AG04449 (cell line): ENCODE results near the gene SPTAN1.

Source experiments
- CTCF ChIA-PET: fragments of 350-600 bp; formaldehyde crosslinking; extraction: SDS; loops from one replicate; lab custom pipeline; 2021; ENCODE audit warnings: antibody characterized with exemption; lab: Yijun Ruan, JAX
- POLR2A ChIA-PET: fragments of 400-600, 350-600 bp; formaldehyde crosslinking; extraction: SDS; loops from one replicate; lab custom pipeline; 2020; ENCODE audit warnings: antibody characterized with exemption, inconsistent platforms; lab: Yijun Ruan, JAX
- DNase-seq: peaks from one replicate; pipeline ENCODE4 v3.0.0-alpha.2; 2010; ENCODE audit warnings: low read depth, low spot score
- H3K4me3 ChIP-seq: 2 replicates; pipeline ENCODE4 v1.5.1; 2011; ENCODE audit warnings: low read depth, mild to moderate bottlenecking, control low read depth, low read length
- TF ChIP-seq, protein P1 (sequence below): IDR thresholded peaks from one replicate; pipeline ENCODE4 v1.5.1; 2011; ENCODE audit warnings: mild to moderate bottlenecking, moderate library complexity, low read length, control low read depth, inconsistent platforms; ENCODE audit not compliant: insufficient read depth; ENCODE audit errors: missing control alignments

SPTAN1 gene

GRCh38 chr9:128603697-128604096 is 51.3 kb downstream of the SPTAN1 start:
- CTCF ChIA-PET, result interaction anchor here (0.9 to 2.2 kb wide), 3 partner anchors 14 to 29 kb away, joined by 4 to 6 read pairs (median 4); no protein-coding TSS in a partner anchor
- no peak for DNase-seq
- TF ChIP-seq, protein P1, sequence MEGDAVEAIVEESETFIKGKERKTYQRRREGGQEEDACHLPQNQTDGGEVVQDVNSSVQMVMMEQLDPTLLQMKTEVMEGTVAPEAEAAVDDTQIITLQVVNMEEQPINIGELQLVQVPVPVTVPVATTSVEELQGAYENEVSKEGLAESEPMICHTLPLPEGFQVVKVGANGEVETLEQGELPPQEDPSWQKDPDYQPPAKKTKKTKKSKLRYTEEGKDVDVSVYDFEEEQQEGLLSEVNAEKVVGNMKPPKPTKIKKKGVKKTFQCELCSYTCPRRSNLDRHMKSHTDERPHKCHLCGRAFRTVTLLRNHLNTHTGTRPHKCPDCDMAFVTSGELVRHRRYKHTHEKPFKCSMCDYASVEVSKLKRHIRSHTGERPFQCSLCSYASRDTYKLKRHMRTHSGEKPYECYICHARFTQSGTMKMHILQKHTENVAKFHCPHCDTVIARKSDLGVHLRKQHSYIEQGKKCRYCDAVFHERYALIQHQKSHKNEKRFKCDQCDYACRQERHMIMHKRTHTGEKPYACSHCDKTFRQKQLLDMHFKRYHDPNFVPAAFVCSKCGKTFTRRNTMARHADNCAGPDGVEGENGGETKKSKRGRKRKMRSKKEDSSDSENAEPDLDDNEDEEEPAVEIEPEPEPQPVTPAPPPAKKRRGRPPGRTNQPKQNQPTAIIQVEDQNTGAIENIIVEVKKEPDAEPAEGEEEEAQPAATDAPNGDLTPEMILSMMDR, result no peak
- H3K4me3 ChIP-seq, result no peak overlapping the region
- POLR2A ChIA-PET, result no interaction called here

DNA sequence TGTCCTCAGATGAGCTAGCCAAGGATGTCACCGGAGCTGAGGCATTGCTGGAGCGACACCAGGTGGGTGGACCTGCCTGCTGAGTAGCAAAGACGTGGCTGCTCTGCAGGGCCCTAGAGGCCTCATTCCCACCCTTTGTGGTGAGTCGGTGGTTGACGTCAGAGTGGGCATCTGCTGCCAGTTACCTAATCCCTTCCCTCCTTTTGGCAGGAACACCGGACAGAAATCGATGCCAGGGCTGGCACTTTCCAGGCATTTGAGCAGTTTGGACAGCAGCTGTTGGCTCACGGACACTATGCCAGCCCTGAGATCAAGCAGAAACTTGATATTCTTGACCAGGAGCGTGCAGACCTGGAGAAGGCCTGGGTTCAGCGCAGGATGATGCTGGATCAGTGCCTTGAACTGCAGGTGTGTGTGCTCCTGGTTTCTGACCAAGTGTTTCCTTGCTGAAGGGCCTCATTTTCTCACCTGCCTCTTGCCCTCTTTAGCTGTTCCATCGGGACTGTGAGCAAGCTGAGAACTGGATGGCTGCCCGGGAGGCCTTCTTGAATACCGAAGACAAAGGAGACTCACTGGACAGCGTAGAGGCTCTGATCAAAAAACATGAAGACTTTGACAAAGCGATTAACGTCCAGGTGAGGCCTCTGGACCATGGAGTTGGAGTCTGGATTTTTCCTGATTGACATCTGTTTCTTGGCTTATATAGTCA is 55.4 kb downstream of the SPTAN1 start:
- TF ChIP-seq, protein P1, result no peak
- ChIA-PET POLR2A (no interaction called here), CTCF (interaction anchor here (0.9 to 1.3 kb wide), 2 partner anchors 10 to 27 kb away, joined by 3 to 4 read pairs; no protein-coding TSS in a partner anchor)
- DNase-seq, result no peak
- no peak overlapping the region for H3K4me3 ChIP-seq

- CTCF ChIA-PET, result interaction anchor here (4.1 kb wide), 1 partner anchor 12 kb away, joined by 18 read pairs; no protein-coding TSS in a partner anchor
- TF ChIP-seq, protein P1, result no peak
- no peak for DNase-seq
- H3K4me3 ChIP-seq, result no peak overlapping the region
- POLR2A ChIA-PET, result interaction anchor here (0.9 kb wide), 1 partner anchor 10 kb away, joined by 3 read pairs; no protein-coding TSS in a partner anchor
Measured at GRCh38 chr9:128610897-128611296, 58.5 kb downstream of the SPTAN1 start.

DNA sequence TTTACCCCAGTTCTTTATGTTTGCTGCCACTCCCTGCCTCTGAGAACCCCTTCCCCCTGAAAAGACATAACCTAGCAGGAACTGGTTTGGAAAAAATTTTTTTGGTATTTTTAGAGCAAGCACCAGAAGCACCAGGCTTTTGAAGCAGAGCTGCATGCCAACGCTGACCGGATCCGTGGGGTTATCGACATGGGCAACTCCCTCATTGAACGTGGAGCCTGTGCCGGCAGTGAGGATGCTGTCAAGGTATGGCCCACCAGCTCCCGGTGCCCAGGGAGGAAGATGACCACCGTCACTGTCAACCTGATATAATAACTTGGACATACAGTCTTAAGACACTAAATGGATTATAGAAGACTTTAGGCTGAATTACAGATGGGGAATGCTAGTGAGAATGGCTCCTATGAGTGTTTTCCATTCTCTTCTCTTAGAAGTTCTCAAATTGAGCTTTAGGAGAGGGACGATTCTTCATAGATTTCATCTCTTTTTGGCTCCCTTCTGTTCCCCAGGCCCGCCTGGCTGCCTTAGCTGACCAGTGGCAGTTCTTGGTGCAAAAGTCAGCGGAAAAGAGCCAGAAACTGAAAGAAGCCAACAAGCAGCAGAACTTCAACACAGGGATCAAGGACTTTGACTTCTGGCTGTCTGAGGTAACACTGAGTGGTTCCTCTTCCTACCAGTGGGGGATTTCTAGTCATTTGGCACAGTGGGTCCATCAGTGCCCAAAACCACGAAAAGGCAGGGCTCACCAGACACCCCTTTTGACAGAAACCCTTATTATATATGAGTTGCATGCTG is 59.4 kb downstream of the SPTAN1 start:
- POLR2A ChIA-PET, result interaction anchor here (0.9 kb wide), 1 partner anchor 11 kb away, joined by 3 read pairs; no protein-coding TSS in a partner anchor
- TF ChIP-seq, protein P1, result no peak
- CTCF ChIA-PET, result interaction anchor here (1.4 to 4.1 kb wide), 2 partner anchors 10 to 13 kb away, joined by 3 to 18 read pairs; no protein-coding TSS in a partner anchor
- no peak for DNase-seq
- no peak overlapping the region for H3K4me3 ChIP-seq

DNA sequence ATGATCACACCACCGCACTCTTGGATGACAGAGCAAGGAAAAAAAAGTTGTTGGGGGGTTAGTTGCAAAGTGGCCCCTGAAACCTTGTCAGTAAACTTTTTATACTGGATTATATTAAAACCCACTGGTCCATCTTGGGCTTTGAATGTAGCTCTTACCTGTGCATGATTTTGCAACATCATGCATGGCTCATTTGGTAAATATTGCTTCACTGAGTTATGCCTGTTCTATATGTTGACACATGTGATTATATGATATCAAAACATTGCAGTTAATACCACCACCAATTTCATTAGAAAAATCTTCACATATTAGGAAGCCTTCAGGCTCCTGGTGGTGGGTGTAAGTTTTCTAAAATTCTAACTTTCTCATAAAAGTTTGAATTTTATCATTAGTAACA is 62.3 kb downstream of the SPTAN1 start:
- DNase-seq, result no peak
- POLR2A ChIA-PET, result no interaction called here
- TF ChIP-seq, protein P1, result no peak
- CTCF ChIA-PET, result interaction anchor here (1.5 kb wide), 1 partner anchor 21 kb away, joined by 3 read pairs; no protein-coding TSS in a partner anchor
- no peak overlapping the region for H3K4me3 ChIP-seq
